ENCODE measurements around the gene EMC10.
"Not testable (repeated sequence)": the region's sequence is repeated elsewhere in the genome, so short reads cannot be mapped to it uniquely, and the experiment has no call there.

The EMC10 gene

DNA sequence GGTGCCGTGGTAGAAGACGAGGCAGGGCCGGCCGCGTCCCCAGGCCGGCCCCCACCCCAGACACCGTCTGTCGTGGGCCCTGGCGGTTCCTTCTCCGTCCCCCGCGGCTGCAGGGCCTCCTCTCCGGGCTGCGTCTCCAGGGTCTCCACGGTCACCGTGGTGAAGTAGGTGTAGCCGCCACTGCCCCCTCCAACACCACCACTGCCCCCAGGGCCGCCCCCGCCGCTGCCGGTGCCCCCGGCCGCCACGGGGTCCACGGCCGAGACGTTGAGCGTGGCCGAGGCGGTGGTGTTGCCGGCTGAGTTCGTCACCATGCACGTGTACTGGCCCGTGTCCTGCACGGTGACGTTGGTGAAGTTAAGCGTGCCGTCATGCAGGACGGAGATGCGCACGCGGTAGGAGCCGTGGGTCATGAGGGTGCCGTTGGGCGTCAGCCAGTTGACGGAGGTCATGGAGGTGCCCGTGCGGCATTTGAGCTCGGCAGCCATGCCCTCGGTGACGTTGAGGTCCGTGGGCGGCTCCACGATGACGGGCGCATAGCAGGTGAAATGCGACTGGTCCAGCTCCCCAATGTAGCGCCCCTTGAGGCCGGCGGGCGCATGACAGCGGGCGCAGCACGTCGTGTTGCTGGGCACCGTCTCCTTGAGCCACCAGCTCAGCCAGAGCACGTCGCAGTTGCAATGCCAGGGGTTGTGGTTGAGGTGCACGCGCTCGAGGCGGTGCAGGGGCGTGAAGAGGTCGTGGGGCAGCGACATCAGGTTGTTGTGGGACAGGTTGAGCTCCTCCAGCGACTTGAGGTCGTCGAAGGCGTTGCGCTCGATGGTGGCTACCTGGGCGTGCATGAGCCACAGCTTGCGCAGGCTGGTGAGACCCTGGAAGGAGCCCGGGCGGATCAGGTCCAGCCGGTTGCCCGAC lies 42.0 kb downstream of the EMC10 start:
- Mint-ChIP-seq H3K36me3 (ENCODE audit: insufficient read depth) (peaks cover 6% of the 10 kb centered on the region), H3K27me3 (no peaks in the 10 kb centered on the region), H3K27ac (ENCODE audit: low read depth) (no peak overlapping the region), H3K9me3 (no peaks in the 10 kb centered on the region), H3K4me1 (no peaks in the 10 kb centered on the region), H3K4me3 (no peak overlapping the region)
- DNase-seq (ENCODE audit: low spot score in 2 of 2) (no peak), ATAC-seq (replicated peaks; ENCODE audit: extremely low read depth, poor library complexity, severe bottlenecking) (no peak)

DNA sequence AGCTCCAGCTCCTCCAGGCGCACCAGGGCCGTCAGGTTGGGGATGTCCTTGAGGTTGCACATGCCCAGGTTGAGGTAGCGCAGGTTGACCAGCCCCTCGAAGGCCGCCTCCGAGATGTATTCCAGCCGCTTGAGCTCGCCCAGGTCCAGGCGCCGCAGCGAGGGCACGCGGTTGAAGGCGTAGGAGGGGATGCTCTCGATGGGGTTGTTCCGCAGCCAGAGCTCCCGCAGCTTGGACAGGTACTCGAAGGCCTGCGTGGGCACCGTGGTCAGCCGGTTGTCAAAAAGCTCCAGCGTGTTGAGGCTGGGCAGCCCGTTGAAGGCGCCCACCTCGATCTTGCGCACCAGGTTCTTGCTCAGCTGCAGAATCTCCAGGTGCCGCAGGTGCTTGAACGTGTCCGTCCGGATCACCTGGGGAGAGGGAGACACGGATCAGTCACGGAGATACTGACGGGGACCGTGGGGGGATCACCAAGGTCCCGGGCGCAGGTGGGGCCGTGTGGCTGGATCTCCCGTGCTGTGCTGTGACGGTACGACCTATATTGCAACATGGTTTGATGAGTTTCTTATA lies 42.8 kb downstream of the EMC10 start:
- Mint-ChIP-seq H3K27me3 (no peaks in the 10 kb centered on the region), H3K4me3 (no peak overlapping the region), H3K27ac (ENCODE audit: low read depth) (no peak overlapping the region), H3K36me3 (ENCODE audit: insufficient read depth) (peaks cover 7% of the 10 kb centered on the region), H3K9me3 (no peaks in the 10 kb centered on the region), H3K4me1 (no peaks in the 10 kb centered on the region)
- DNase-seq (ENCODE audit: low spot score in 2 of 2), result no peak
- ATAC-seq (replicated peaks; ENCODE audit: extremely low read depth, poor library complexity, severe bottlenecking), result no peak

DNA sequence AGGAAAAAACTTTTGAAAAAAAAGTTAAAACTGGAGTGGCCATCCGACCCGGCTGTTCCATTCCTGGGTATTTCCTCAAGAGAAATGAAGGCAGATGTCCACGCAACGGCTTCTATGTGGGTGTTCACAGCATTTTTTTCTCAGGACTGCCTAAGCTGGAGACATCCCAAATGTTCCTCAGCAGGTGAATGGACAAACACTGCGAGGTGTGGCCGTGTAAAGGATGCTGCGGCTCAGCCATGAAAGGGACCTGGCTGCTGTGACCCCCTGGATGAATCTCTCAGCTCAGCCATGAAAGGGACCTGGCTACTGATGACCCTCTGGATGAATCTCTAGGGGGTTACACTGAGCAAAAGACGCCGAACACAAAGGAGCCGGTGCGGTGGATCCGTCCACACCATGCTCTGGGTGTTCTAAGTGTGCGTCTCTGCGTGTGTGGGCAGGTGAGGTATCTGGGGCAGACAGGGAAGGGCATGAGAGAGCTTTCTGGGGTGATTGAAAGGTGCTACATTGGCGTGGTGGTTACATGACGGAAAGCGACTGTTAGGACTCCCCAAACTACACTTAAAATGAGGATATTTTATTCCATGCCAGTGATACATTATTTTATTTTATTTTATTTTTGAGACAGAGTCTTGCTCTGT lies 44.6 kb downstream of the EMC10 start:
- ATAC-seq (replicated peaks; ENCODE audit: extremely low read depth, poor library complexity, severe bottlenecking) (no peak), DNase-seq (ENCODE audit: low spot score in 2 of 2) (no peak)
- no peaks in the 10 kb centered on the region for H3K27me3 Mint-ChIP-seq
- no peaks in the 10 kb centered on the region for H3K9me3 Mint-ChIP-seq
- H3K4me3 Mint-ChIP-seq, result no peak overlapping the region
- H3K27ac Mint-ChIP-seq (ENCODE audit: low read depth), result no peak overlapping the region
- peaks cover 5% of the 10 kb centered on the region for H3K36me3 Mint-ChIP-seq (ENCODE audit: insufficient read depth)
- H3K4me1 Mint-ChIP-seq, result no peaks in the 10 kb centered on the region

DNA sequence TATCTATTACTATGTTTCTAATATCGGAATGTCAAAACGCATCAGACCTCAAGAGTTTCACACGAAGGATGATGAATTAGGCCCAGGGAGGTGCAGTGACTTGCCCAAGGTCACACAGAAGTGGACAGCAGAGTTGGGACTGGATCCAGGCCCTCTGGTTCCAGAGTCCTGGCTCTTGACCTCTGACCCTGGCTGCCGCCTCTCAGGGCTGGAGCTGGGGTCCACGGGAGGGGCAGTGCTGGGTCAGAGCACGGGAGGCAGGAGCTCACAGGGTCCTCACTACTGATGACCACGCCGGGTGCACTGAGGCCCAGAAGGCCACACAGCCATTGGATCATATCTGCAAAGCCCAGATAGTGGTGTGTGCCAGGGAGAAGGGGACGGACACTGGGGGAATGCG lies 46.6 kb downstream of the EMC10 start:
- DNase-seq (ENCODE audit: low spot score in 2 of 2) (no peak), ATAC-seq (replicated peaks; ENCODE audit: extremely low read depth, poor library complexity, severe bottlenecking) (no peak)
- Mint-ChIP-seq H3K36me3 (ENCODE audit: insufficient read depth) (peaks cover 3% of the 10 kb centered on the region), H3K27ac (ENCODE audit: low read depth) (no peak overlapping the region), H3K9me3 (no peaks in the 10 kb centered on the region), H3K4me1 (no peaks in the 10 kb centered on the region), H3K27me3 (peaks cover 3% of the 10 kb centered on the region), H3K4me3 (no peak overlapping the region)

DNA sequence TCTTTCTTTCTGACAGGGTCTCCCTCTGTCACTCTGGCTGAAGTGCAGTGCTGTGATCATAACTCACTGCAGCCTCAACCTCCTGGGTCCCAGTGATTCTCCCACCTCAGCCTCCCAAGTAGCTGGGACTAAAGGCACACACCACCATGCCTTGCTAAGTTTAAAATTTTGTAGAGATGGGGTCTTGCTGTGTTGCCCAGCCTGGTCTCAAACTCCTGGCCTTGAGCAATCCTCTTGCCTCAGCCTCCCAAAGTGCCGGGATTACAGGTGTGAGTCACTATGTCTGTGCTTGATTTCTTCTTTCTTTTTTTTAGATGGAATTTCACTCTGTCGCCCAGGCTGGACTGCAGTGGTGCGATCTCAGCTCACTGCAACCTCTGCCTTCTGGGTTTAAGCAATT lies 51.7 kb downstream of the EMC10 start:
- H3K27me3 Mint-ChIP-seq, result peaks cover 45% of the 10 kb centered on the region
- not testable (repeated sequence) for H3K9me3 Mint-ChIP-seq; H3K27ac Mint-ChIP-seq (ENCODE audit: low read depth); H3K36me3 Mint-ChIP-seq (ENCODE audit: insufficient read depth); DNase-seq (ENCODE audit: low spot score in 2 of 2); ATAC-seq (replicated peaks; ENCODE audit: extremely low read depth, poor library complexity, severe bottlenecking); H3K4me3 Mint-ChIP-seq; H3K4me1 Mint-ChIP-seq

DNA sequence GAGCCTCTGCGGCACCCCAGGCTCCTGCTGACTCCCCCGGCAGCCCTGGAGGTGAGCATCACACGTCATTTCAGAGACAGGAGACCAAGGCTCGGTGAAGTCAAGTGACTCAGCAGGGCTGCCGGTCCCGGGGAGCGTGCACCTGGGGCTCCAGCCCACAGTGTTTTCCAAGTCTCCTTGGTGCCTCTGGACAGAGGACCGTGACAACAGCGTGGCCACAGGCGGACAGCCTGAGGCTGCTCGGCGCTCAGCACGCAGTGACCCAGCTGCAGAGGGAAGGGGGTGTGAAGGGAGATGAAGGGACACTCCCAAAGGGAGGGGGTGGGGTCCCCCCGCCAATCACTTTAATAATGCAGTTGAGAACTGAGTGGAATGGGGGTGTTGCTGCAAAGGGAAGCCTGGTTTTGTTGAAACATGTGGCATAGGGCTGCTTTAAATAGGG lies 54.9 kb downstream of the EMC10 start:
- no peaks in the 10 kb centered on the region for H3K36me3 Mint-ChIP-seq (ENCODE audit: insufficient read depth)
- no peak for ATAC-seq (replicated peaks; ENCODE audit: extremely low read depth, poor library complexity, severe bottlenecking)
- DNase-seq (ENCODE audit: low spot score in 2 of 2), result no peak
- H3K4me1 Mint-ChIP-seq, result no peaks in the 10 kb centered on the region
- H3K9me3 Mint-ChIP-seq, result peaks cover 6% of the 10 kb centered on the region
- no peak overlapping the region for H3K4me3 Mint-ChIP-seq
- H3K27me3 Mint-ChIP-seq, result peaks cover 55% of the 10 kb centered on the region
- H3K27ac Mint-ChIP-seq (ENCODE audit: low read depth), result no peak overlapping the region

DNA sequence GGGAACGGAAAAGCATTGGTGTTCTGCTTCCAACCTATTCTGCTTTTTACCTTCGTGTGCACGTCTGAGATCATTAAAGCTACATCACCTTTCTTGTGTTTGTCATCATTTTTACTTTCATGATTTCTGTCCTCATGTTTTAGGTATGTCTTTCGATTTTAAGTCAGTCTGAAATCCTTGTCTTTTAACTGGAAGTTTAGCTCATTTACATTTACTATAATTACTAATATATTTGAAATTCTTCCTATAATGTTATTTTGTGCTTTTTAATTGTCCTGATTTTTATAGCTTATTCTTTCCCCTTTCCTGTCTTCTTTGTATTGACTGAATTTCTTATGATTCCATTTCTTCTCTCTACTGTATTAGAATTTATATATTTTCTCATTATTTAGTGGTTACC lies 56.6 kb downstream of the EMC10 start:
- Mint-ChIP-seq H3K4me3 (no peak overlapping the region), H3K27me3 (peaks cover 51% of the 10 kb centered on the region), H3K36me3 (ENCODE audit: insufficient read depth) (no peaks in the 10 kb centered on the region), H3K9me3 (peaks cover 6% of the 10 kb centered on the region), H3K27ac (ENCODE audit: low read depth) (no peak overlapping the region), H3K4me1 (no peaks in the 10 kb centered on the region)
- ATAC-seq (replicated peaks; ENCODE audit: extremely low read depth, poor library complexity, severe bottlenecking) (no peak), DNase-seq (ENCODE audit: low spot score in 2 of 2) (no peak)

DNA sequence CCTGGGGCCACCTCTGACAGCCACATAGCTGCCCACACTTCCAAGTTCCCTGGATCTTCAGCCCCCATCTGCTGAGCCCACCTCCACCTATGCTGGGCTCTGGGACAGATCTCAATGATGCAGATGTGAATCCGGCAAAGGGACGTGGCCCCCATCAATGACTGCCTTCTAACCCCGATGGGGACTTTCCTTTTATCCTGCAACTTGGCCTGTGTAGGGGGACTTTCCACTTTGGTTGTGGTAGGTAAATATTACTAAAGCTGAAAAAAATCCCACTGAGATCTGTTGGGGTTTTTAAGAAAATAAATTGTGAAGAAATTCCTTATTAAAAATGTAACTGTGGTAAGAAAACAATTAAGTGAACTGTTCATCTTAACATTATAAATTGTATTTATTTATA lies 58.2 kb downstream of the EMC10 start:
- Mint-ChIP-seq H3K9me3 (peaks cover 6% of the 10 kb centered on the region), H3K27me3 (peaks cover 41% of the 10 kb centered on the region), H3K27ac (ENCODE audit: low read depth) (no peak overlapping the region), H3K4me3 (no peak overlapping the region), H3K36me3 (ENCODE audit: insufficient read depth) (no peaks in the 10 kb centered on the region), H3K4me1 (no peaks in the 10 kb centered on the region)
- ATAC-seq (replicated peaks; ENCODE audit: extremely low read depth, poor library complexity, severe bottlenecking) (no peak), DNase-seq (ENCODE audit: low spot score in 2 of 2) (no peak)

DNA sequence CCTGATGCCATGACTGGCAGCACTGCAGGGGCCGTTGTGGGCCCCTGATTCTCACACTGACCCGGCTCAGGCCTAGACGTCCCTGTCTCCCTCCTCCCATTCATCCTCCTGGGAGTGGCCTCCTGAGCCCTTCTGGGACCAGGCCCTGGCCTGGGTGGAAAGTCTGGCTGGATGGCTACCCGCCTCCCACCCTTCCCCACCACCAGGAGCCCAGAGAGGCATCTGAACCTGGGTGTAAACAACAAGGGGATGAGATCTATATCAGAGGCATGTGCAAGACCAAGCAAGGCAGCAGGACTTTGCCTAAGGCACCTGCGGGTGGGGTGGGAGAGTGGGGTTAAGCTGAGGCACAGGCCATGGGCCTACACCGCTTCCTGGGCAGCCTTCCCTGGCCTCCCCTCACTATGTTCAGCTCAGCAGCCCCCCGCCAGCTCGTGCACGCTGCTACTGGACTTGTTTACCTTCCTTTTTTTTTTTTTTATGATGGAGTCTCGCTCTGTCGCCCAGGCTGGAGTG lies 59.4 kb downstream of the EMC10 start:
- no peak for ATAC-seq (replicated peaks; ENCODE audit: extremely low read depth, poor library complexity, severe bottlenecking)

DNA sequence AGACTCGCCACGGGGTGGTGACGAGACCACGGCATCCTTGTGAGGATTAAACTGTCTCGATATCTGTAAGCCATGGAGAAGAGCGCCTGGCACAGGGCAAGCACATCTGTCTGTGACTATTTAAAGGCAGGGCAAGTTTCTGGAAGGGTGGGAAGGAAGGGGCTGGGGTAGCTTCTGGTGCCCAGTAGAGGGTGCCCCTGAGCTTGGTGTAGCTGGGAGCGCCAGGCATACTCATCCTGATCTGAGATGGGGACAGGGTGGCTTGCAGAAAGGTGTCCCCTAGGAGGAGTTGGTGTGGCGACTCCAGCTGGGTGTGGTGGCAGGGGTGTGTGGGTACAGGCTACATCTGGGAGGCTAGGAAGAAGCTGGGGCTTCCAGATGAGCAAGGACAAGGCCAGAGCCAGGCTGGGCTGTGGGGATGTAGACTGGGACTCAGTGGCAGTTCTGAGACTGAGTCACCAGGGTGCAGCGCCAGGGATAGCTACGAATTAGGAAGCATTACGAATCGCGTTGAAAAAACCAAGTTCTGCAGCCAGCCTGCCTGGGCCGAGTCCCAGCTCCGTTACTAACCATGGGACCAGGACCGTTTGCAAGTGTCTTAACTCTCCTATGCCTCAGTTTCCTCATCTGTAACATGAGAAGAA lies 60.5 kb downstream of the EMC10 start:
- H3K36me3 Mint-ChIP-seq (ENCODE audit: insufficient read depth), result no peaks in the 10 kb centered on the region
- no peaks in the 10 kb centered on the region for H3K4me1 Mint-ChIP-seq
- DNase-seq (ENCODE audit: low spot score in 2 of 2), result no peak
- no peak overlapping the region for H3K27ac Mint-ChIP-seq (ENCODE audit: low read depth)
- ATAC-seq (replicated peaks; ENCODE audit: extremely low read depth, poor library complexity, severe bottlenecking), result no peak
- H3K27me3 Mint-ChIP-seq, result peaks cover 22% of the 10 kb centered on the region
- peaks cover 6% of the 10 kb centered on the region for H3K9me3 Mint-ChIP-seq
- H3K4me3 Mint-ChIP-seq, result no peak overlapping the region

More for the DNA sequence above, 59.4 kb downstream of the EMC10 start:
- Mint-ChIP-seq H3K27ac (ENCODE audit: low read depth) (no peak overlapping the region), H3K4me3 (no peak overlapping the region), H3K27me3 (peaks cover 31% of the 10 kb centered on the region), H3K4me1 (no peaks in the 10 kb centered on the region), H3K9me3 (peaks cover 6% of the 10 kb centered on the region), H3K36me3 (ENCODE audit: insufficient read depth) (no peaks in the 10 kb centered on the region)
- DNase-seq (ENCODE audit: low spot score in 2 of 2), result no peak

DNA sequence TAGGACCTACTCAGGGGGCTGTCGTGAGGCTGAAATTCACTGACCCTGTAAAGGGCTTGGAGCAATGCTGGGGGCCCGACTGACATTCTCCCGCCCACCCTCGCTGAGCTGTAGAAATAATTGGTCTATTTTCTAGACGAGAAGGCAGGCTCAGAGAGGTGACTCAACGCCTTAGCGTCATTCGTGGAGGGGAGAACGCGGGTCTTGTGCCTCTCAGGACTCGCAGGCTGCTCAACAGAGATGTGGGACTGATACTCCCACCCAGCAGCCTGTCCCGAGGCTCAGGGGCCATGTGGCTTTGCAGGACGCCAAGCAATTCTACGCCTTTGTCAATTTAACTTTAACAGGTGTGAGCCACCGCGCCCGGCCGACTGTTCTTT lies 61.0 kb downstream of the EMC10 start:
- ATAC-seq (replicated peaks; ENCODE audit: extremely low read depth, poor library complexity, severe bottlenecking), result no peak
- H3K4me3 Mint-ChIP-seq, result no peak overlapping the region
- peaks cover 17% of the 10 kb centered on the region for H3K27me3 Mint-ChIP-seq
- no peak overlapping the region for H3K27ac Mint-ChIP-seq (ENCODE audit: low read depth)
- H3K4me1 Mint-ChIP-seq, result no peaks in the 10 kb centered on the region
- peaks cover 6% of the 10 kb centered on the region for H3K9me3 Mint-ChIP-seq
- DNase-seq (ENCODE audit: low spot score in 2 of 2), result no peak
- H3K36me3 Mint-ChIP-seq (ENCODE audit: insufficient read depth), result no peaks in the 10 kb centered on the region

DNA sequence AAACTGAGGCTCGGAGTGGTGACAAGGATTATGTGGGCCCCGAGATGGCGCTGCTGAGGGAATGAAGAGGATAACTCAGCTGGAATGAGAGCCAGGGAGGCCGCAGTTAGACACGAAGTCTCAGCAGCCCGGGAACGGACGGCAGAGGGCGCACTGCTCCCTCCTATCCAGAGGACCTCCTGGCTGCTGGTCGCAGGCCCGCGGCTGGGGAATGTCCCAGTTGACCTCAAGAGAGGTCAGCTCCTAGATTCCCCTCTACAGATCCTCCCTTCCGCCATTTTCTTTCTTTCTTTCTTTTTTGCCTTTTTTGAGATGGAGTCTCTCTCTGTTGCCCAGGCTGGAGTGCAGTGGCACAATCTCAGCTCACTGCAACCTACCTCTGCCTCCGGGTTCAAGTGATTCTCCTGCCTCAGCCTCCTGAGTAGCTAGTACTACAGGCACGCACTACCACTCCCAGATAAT lies 61.5 kb downstream of the EMC10 start:
- peak; percentile 17 to 30 for DNase-seq (ENCODE audit: low spot score in 2 of 2)
- Mint-ChIP-seq H3K27me3 (peaks cover 12% of the 10 kb centered on the region), H3K36me3 (ENCODE audit: insufficient read depth) (no peaks in the 10 kb centered on the region), H3K4me1 (no peaks in the 10 kb centered on the region), H3K4me3 (no peak overlapping the region), H3K9me3 (peaks cover 6% of the 10 kb centered on the region), H3K27ac (ENCODE audit: low read depth) (no peak overlapping the region)
- ATAC-seq (replicated peaks; ENCODE audit: extremely low read depth, poor library complexity, severe bottlenecking), result no peak
